GM12865 (cell line): ENCODE measurements around the gene PERM1.
A peak's percentile ranks its signal among the peaks of the same experiment; 100 is the strongest.

Experiments used
- DNase-seq: peaks from one replicate; pipeline ENCODE4 v3.0.0; 2010; ENCODE audit warnings: low read depth
- H3K4me3 ChIP-seq: 2 replicates; pipeline ENCODE4 v1.5.1; 2011; ENCODE audit warnings: mild to moderate bottlenecking, low read depth, low read length, control low read depth
- CTCF ChIP-seq: IDR thresholded peaks from 2 replicates; pipeline ENCODE4 v1.5.1; 2011; ENCODE audit warnings: low read length, control low read depth, low read depth, inconsistent platforms; ENCODE audit not compliant: insufficient read depth; ENCODE audit errors: missing control alignments

The PERM1 gene

DNA sequence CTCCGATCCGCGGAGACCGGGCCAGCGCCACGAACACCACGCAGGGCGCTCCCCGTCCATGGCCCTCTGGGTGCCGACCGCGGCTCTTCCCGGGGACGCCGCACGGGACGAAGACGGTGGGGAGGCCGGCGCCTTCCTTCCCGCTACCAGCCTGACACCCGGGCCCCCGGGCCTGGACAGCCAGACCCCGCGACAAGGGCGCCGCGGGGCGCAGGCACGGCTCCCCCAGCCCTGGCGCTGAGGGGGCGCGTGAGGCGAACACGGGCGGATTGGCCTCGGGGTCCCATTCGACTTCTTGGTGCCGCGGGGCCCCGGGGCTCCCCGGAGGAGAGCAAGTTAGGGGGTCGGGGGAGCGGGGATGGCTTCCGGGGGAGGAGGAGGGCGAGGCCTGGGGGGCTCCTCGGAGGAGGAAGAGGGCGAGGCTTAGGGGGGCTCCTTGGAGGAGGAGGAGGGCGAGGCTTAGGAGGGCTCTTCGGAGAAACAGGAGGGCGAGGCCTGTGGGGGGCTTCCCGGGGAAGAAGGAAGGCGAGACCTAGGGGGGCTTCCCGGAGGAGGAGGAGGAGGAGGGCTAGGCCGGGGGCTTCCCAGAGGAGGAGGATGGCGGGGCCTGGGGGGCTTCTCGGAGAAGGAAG is 22.0 kb downstream of the PERM1 start:
- DNase-seq, result no peak
- no peak for TF ChIP-seq CTCF
- peak overlapping the region; percentile 58 for H3K4me3 ChIP-seq

- H3K4me3 ChIP-seq, result peak within 1 kb of the TSS; percentile 93
- DNase-seq, result peak; percentile 94
- TF ChIP-seq CTCF, result no peak
Observed at GRCh38 chr1:958823-959730, 22.8 kb downstream of the PERM1 start, which contains the start of gene NOC2L. Gene NOC2L, minus strand, starts transcription at chr1:959256. Its CDS starts 16 bp downstream, at chr1:959240.

GRCh38 chr1:956636-957035 is 25.3 kb downstream of the PERM1 start:
- no peak for DNase-seq
- TF ChIP-seq CTCF, result no peak
- no peak overlapping the region for H3K4me3 ChIP-seq

DNA sequence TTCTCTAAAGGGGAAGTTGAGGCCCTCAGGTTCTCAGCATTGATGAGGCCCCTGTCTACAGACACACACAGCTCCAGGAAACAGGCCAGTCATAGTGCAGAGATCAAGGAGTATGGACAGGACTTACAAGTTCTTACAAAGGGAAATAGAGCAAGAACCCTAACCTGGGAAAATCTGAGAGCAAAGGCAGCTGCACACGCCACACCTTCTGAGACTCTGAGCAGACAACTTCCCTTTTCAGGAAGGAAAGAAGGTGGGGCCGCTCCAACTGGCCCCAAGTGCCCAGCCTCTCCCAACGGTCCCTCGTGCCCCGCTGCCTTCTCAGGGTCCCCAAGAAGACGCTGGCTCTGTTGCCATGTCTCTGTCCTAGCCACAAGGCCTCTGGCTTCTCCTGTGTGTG is 26.4 kb downstream of the PERM1 start:
- no peak overlapping the region for H3K4me3 ChIP-seq
- TF ChIP-seq CTCF, result no peak
- no peak for DNase-seq

DNA sequence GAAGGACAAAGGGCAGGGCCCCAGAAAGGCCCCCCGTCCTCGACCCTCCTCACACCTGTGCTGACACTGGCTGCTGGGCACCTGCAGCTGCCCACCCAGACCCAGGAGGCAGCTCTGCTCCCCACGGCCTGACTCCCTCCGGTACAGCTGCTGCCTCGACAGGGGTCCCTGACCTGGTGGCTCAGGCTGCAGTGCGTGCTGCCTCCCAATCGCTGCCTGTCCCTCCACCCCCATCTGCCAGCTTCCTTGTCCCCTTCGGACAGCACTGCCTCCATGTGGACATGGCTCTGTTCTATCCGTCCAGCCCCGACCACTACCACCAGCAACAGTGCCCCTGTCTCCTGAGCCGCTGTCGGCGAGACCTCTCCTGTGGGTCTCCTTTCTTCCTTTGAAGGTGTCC is 27.0 kb downstream of the PERM1 start:
- no peak overlapping the region for H3K4me3 ChIP-seq
- DNase-seq, result no peak
- no peak for TF ChIP-seq CTCF

- DNase-seq, result no peak
- no peak for TF ChIP-seq CTCF
- H3K4me3 ChIP-seq, result no peak overlapping the region
Observed at GRCh38 chr1:953524-954320, 28.2 kb downstream of the PERM1 start.
